HG03135 (cell line): Measurements from ENCODE around the gene ARL5C.
"Not testable (repeated sequence)": the region's sequence is repeated elsewhere in the genome, so short reads cannot be mapped to it uniquely, and the experiment has no call there.

Experiments
- ATAC-seq: cut with Tn5 transposase; IDR thresholded peaks from one replicate; pipeline ENCODE4 v1.9.1; 2021; ENCODE audit warnings: mild to moderate bottlenecking, moderate library complexity; ENCODE audit not compliant: unreplicated experiment

The ARL5C gene

DNA sequence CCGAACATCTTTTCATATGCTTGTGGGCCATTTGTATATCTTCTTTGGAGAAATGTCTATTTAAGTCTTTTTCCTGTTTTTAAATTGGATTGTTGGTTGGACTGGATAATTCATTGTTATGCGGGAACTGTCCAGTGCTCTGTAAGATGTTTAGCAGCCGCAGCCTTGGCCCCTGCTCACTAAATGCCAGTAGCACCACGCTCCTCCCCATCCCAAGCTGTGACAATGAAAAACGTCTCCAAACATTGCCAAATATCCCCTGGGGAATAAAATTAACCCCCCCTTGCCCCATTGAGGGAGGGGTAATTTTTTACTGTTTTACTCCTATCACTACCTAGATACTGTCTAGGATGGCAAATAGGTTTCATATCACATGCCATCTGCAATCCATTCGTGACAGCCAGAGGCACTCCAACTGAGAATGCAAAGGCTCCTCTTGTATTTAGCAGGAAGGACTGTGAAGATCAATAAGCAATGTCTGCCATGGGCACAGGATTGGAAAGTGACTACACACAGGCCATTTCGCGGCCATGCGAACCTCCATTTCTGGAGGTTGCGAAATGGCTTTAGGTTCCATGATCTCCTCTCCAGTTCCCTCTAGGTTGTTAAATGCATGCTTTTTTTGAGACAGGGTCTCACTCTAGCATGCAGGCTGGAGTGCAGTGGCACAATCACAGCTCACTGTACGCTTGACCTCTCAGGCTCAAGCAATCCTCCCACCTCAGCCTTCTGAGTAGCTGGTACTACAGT lies 23.9 kb downstream of the ARL5C start:
- no peak for ATAC-seq

DNA sequence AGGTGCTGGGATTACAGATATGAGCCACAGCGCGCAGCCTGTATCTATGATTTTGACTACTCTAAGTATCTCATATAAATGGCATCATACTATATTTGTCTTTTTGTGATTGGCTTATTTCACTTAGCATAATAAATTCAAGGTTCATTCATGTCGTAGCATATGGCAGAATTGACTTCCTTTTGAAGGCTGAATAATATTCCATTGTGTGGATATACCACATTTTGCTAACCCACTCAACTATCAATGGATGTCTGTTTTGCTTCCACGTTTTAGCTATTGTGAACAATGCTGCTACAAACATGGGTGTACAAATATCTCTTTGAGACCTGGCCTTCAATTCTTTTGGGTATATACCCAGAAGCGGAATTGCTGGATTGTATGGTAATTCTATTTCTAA lies 24.7 kb downstream of the ARL5C start:
- no peak for ATAC-seq

DNA sequence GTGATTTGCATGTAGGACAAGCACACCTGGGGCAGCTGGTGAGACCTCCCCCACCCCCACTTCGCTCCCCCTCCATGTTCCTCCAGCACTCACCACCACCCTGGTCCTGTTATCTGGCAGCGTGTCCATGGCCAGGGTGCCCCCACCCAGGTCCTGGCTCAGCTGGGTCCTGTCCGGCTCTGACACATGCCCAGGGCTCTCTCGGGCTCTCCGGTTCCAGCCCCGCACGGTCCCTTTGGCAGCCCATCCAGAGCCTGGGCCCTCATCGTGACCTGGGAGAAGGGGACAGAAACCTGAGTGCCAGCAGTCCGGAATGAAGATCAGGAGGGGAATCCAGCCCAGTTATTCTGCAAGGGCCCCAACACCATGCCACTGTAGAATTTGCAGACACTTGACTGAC lies 26.4 kb downstream of the ARL5C start:
- no peak for ATAC-seq

DNA sequence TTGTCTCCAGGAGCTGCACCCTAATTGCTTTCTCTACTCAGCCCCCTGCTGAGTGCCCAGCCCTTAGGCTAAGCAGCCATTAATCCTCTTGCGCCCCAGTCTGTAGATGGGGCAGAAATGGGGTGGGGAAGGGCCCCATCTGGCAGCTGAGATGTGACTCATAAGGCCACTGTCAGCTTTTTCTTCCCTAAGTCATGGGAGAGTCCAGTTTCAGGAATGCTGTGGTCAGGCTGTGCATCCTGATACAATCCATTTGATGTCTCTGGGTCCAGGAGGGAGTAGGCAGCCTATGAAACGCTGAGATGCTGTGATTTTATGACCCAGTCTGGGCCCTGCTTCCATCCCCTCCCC lies 26.8 kb downstream of the ARL5C start:
- no peak for ATAC-seq

DNA sequence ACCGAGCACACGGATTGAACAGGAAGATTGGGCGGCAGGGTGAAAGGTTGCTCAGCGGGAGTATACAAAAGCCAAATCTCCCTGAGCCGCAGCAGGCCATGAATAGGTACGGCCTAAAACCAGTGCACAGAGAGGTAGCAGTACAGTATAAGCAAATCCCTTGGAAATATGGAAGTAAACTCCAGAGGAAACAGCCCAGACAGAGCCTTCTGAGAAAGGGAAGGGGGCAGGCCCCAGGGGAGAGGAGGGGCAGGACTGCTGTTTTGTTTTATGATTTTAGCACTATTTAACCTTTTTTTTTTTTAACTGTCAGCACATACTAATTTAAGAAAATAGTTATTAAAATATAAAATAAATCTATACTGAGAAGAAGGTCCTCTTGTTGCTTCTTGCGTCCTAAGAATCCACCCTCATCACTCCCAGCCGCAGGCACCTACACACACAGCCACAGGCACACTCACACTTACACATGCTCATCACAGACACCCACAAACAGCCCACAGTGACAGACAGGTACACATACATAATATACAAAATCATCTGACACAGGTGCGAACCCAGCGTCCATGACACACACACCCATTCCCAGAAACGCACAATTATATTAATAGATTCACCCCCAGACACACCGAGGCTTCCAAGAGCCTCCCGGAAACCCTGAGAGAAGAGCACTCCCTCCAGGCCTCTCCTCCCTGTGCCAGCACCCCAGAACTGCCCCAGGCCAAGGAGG lies 27.4 kb downstream of the ARL5C start:
- no peak for ATAC-seq

DNA sequence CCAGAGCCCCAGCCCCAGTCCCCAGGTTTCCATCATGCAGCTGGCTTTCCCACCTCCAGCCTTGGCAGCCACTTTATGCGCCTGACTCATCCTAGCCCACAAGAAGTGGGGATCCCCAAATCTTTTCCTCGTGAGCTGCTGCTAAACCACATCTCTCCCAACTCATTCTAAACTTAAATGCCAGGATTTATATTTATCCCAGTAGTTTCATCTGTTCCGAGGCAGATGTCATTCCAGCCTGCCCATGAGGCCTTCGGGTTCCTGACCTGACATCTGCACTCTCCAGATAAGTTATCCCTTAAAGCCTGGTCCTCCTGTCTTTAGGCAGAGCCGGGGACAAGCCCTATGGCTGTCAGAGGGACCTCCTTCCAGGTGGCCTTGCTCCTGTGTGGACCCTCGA lies 31.1 kb downstream of the ARL5C start:
- ATAC-seq: no peak

DNA sequence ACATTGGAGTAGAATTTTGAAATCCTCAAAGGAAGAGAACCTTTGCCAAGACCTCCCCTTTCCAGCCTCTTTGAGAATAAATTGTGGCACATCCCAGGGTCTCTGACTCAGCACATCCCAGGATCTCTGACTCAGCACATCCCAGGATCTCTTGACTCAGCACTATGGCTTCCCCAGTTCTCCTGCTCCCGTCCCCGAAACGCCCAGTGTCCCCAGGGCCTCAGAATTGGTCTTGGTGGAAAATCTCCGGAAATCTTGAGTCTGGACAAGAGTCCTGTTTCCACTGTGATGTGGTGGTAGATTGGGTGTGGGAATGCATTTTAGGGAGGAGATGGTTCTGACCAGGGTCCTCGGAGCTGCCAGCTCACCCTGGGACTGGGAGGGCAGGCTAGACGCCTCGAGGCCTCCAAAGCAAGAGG lies 33.8 kb downstream of the ARL5C start:
- ATAC-seq: no peak

DNA sequence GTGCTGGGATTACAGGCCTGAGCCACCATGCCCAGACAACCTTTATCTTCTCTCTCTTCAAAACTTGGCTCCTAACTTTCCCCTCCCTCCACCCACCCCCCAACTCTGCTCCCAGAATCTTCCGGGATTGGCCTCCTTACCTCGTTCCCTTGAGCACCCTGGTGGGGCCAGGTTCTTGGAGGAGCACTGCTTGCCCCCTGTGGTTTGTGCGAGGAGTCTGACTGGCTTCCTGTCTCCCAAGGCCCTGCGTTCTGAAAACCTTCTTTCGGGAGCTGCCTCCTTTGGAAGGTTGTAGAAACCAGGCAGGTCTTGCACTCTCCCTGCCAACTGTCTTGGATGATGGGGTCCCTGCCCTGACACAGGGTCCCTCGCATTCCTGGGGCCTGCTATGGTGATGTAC lies 34.3 kb downstream of the ARL5C start:
- ATAC-seq: no peak

DNA sequence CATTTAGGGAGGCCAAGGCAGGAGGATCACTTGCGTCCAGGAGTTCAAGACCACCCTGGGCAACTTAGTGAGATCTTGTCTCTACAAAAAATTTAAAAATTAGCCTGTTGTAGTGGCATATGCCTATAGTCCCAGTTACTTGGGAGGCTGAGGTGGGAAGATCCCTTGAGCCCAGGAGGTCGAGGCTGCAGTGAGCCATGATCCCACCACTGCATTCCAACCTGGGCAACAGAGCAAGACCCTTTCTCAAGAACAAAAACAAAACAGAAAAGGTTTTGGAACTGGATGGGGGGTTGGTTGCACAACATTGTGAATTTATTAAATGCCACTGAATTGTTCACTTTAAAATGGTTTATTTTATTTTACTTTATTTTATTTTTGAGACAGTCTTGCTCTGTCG lies 35.8 kb downstream of the ARL5C start:
- ATAC-seq: no peak

DNA sequence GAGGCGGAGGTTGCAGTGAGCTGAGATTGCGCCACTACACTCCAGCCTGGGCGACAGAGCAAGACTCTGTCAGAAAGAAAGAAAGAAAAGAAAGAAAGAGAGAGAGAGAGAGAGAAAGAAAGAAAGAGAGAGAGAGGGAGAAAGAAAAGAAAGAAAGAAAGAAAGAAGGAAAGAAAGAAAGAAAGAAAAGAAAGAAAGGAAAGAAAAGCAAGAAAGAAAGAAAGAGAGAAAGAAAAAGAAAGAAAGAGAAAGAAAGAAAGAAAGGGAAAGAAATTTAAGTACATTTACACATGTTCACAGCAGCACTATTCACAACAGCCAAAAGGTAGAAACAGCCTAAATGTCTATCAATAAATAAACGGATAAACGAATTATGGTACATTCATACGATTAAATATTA lies 36.4 kb downstream of the ARL5C start:
- ATAC-seq: not testable (repeated sequence)

DNA sequence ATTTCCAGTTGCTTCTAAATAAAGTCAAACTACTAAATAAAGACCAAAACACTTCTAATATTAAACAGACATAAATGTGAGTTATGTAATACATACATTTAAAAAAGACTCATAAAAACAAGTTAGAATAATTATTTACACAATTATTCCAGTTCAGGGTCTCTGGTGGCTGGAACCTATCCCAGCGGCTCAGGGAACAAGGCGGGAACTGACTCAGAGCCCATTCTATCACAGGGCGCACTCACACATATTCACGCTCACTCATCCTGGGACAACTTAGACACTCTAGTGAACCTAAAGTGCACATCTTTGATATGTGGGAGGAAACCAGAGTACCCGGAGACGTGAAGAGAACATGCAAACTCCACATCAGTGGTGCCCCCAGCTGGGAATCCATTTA lies 39.5 kb downstream of the ARL5C start:
- no peak for ATAC-seq

DNA sequence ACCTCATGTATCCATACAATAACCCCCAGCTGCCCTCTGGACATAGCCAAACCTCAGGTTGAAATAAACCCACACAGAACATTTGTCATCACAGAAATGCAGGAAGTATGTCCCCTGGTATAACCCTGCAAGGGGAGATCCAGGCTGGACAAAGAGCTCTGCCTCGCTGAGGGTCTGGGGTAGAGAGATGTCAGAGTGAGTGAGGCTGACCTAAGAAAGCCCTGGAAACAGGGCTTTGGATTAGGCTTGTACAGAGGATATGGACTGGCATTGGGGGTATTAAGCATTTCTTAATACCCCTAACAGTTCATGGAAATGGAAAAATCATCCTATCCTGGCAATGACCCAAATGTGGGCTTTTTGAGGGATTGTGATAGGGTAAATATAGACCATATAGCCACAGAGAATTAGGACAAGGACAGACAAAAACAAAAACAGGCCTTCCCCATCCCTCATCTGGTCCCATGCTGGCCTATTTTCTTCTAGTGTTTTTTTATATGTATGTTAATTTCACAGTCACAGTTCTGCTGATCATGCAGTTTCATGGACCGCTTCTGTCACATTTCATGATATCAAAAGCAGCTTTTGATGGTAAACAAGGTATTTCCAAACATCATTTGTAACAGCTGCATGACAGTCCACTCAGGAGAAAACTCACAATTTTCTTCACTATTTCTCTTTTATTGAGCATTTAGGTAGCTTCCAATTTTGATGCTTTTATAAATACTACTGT lies 40.7 kb downstream of the ARL5C start:
- ATAC-seq: no peak

DNA sequence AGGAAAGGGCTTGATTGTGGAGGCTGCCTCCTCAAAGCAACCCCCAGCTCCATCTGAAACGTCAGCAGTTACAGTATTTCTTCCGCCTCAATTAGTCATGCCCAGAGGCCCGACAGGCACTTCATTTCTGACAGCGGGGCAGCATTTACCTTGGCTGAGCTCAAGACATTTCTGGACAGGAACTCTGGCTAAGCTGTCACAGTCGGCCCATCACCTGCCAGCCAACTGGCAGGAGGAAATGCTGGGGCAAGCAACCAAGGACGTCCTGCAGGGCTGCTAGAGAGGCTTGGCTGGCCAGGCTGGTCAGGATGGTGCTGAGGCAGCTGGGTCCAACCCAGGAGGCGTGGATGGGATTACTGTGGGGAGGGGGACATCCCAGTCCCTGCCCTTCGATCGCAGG lies 42.3 kb downstream of the ARL5C start:
- no peak for ATAC-seq

DNA sequence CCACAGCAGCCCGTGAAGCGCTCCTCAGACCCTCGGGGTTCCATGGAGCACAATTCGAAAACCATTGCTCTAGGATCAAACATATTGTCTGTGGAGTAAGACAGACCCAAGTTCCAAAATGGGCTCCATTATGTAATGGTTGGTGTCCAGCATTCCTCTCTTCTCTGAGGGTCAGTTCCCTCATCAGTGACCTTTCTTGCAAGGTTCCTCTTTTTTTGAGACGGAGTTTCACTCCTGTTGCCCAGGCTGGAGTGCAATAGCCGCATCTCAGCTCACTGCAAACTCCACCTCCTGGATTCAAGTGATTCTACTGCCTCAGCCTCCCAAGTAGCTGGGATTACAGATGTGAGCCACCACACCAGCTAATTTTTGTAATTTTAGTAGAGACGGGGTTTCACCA lies 43.0 kb downstream of the ARL5C start:
- ATAC-seq: no peak

DNA sequence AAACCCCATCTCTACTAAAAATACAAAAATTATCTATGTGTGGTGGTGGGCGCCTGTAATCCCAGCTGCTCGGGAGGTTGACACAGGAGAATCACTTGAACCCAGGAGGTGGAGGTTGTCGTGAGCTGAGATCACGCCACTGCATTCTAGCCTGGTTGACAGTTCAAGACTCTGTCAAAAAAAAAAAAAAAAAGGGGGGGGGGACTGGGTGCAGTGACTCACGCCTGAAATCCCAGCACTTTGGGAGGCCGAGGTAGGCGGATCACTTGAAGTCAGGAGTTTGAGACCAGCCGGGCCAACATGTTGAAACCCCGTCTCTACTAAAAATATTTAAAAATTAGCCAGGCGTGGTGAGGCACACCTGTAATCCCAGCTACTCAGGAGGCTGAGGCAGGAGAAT lies 44.0 kb downstream of the ARL5C start:
- not testable (repeated sequence) for ATAC-seq

DNA sequence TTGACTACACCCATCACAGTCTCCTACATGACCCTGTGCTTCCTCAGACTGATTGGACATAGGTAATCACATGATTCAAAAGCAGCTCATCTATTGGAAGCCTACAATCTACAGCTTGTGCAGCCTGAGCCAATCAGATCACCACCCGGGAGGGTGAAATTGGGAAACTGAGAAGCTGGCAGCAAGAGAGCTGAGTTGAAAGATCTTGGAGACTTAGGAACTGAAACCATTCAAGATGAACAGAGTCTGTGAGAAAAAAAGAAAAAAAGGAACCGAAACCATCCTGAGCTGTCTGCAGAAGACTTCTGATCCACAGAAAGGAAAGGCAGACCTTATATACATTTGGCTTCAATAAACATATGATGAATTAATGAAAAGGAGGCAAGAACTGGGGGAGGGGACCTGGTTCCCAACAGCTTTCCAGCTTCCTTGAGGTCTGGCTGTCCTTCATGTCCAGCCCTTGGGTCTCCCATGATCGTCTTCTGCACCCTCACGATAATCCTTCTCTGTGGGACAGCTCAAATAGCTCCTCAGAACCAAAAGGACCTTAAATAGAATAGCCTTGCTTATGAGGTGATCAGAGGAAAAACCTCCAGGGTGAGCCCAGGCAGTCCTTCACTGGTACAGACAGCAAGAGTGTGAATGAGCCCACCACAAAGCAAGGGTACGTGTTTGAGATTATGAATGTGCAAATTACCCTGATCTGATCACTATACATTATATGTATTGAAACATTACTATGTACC lies 47.1 kb downstream of the ARL5C start:
- ATAC-seq: peak; percentile 60

DNA sequence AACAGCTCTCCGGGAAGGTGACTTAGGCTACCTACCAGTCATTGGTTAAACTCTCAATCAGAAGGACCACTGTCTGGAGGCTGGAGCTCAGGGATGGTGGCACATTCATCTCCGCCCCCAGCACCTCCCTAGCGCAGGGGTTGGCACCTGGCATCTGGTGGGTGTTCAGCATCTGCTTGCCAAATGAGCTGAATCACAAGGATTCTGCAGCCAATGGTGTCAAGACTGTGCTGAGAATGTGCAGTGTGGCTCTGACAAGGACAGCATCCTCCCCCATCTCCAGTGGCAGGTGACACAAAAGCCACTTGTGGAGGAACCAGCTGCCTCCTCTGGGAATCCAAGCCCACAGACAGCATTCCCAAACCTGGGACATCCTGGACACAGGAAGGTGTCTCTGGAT lies 49.7 kb downstream of the ARL5C start:
- no peak for ATAC-seq

DNA sequence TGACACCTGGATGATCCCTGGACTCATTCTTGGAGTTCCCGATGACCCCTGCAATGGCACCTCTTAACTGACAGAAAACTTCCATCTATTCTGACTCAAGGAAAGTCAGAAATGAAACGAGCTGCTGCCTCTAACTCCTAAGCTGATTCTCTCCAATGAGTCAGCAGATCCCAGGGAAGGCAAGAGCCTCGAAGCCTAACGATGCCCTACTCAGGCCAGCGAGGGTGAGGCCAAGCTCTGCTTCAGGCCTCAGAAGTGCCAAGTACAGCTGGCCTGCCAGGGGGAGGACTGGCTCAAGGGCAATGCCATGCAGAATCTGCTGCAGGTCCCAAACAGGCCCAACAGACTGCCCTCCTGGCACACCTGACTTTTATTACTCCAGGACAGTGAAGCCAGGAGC lies 50.8 kb downstream of the ARL5C start:
- no peak for ATAC-seq

DNA sequence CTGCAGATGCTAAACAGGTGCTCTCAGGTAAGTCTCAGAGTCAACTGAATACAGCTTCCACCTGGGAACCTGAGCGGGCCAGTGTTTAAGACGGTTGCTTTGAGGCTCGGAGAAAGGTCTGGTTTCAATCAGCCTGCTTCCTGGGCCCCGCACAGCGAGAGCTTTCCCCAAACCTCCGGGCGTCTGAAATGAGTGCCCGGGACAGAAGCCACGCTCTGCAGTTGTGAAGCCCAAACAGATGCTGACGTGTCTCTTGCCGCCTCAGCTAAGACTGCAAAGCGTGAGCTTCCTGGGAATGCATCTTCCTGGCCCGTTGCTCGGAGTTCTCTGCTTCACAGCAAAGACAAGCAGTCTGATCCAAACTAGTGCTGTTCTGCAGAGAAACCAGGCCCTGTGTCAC lies 51.2 kb downstream of the ARL5C start:
- ATAC-seq: no peak

DNA sequence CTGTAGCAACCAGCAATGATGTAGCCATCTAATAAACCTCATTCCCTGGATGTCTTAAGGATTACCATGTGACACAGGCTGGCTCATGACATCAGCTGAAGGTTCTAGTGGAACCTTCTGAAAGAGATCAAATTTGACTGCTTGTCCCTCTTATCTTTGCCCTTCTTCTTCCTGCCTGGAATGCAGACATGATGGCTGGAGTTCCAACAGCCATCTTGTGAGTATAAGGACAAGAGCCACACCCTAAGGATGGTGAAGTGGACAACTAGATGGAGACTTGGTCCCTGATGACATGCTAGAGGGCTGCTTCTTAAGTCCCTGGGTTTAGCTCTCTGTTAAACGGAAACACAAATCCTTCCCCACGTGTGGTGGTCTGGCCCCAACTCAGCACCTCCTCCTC lies 52.1 kb downstream of the ARL5C start:
- ATAC-seq: no peak

DNA sequence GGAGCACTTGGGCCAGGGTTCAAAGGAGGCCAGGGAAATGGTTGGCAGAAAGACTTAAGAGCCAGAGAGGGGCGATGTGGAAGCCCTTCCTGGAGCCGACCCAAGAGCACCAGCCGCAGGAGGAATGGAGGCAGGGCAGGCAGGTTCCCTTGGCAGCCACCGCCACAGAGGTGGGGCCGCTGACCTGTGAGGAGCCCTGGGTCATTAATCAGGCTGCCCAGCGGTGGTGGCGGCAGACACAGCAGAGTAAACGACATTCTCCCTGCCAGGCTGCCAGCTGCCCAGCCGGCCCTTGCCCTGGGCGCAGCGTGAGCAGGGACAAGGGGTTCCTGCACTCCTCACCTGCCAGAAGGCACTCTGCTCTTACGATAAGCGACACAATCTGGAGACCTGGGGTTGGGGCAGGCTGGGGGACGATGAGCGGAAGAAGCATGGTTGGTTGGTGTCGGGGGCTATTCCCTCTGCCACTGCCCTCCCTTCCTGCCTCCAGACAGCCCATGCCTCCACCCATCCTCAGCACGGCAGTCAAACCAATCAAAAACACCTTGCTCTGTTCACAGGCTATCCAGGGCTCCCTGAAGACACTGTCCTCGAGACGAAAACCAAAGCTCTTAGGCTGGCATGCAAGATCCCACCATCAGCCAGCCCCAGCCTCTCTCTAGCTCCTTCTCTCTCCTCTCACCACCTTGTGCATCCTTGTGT lies 55.4 kb downstream of the ARL5C start:
- no peak for ATAC-seq
